ENCODE data around the gene MST1R. TPM values are rescaled to one million over a fixed set of nuclear protein-coding genes. Genes with fewer than 3 reads are reported as not detected.

Gene MST1R
- polyA plus RNA-seq, 2 of the 4 experiments (the other 2 are of a cell fraction), result 5.9 to 7.5 TPM

GRCh38 chr3:49844464-49845183 lies 59.0 kb downstream of the MST1R start:
- TF ChIP-seq SMC3 (IDR thresholded peaks at IDR 0.05) (no peak), REST (IDR thresholded peaks at IDR 0.05) (no peak), BHLHE40 (IDR thresholded peaks at IDR 0.05; ENCODE audit: low read depth, low read length) (no peak), HMGXB4 (CRISPR knock-in tag; IDR thresholded peaks at IDR 0.05; ENCODE audit: borderline replicate concordance) (no peak), KDM5A (IDR thresholded peaks at IDR 0.05) (no peak), MAX (IDR thresholded peaks at IDR 0.05) (no peak), EHF (CRISPR knock-in tag; IDR thresholded peaks at IDR 0.05) (no peak), USF2 (IDR thresholded peaks at IDR 0.05) (no peak), SREBF2 (IDR thresholded peaks at IDR 0.05) (no peak), TP53 (CRISPR knock-in tag; IDR thresholded peaks at IDR 0.05) (no peak), HOXB5 (CRISPR knock-in tag; IDR thresholded peaks at IDR 0.05) (no peak), JUNB (IDR thresholded peaks at IDR 0.05) (no peak), EP300 (IDR thresholded peaks at IDR 0.05) (no peak), FOSB (CRISPR knock-in tag; IDR thresholded peaks at IDR 0.05) (no peak), ZC3H11A (IDR thresholded peaks at IDR 0.05) (no peak), POLR2AphosphoS2 (conservative IDR thresholded peaks at IDR 0.05; ENCODE audit: low read length) (no peak), JUN (IDR thresholded peaks at IDR 0.05) (no peak), ZSCAN20 (CRISPR knock-in tag; IDR thresholded peaks at IDR 0.05) (no peak), KDM1A (IDR thresholded peaks at IDR 0.05; ENCODE audit: low read depth) (no peak)
- 65% methylated on average over 5 of the region's 5 CpGs for WGBS (ENCODE audit: missing lambda C conversion rate)
- ChIA-PET CTCF (interaction anchor here (0.6 to 2.8 kb wide), 5 partner anchors 18 to 305 kb away, joined by 3 to 11 read pairs (median 5); partner anchors contain the start of gene INKA1), POLR2A (no interaction called here)
- H3K4me2 ChIP-seq, result no peak overlapping the region
- FAIRE-seq (no peak), ATAC-seq (no peak), DNase-seq (ENCODE audit: low read depth in 1 of 2, low spot score in 1 of 2) (no peak)
- H3K27ac ChIP-seq, result no peak overlapping the region
- H3K9me3 ChIP-seq, result no peaks in the 10 kb centered on the region
- H3K4me1 ChIP-seq, result no peaks in the 10 kb centered on the region
- H3K4me3 ChIP-seq, result no peak overlapping the region

- no peaks in the 10 kb centered on the region for H3K4me1 ChIP-seq
- CTCF ChIA-PET, result interaction anchor here (1.0 to 6.6 kb wide), 4 partner anchors 40 to 303 kb away, joined by 4 to 119 read pairs (median 20); partner anchors contain the start of genes CDHR4 and INKA1
- ATAC-seq (no peak), FAIRE-seq (no peak), DNase-seq (ENCODE audit: low read depth in 1 of 2, low spot score in 1 of 2) (no peak)
- WGBS (ENCODE audit: missing lambda C conversion rate), result 88% methylated on average over 1 of the region's 3 CpGs
- H3K4me3 ChIP-seq, result no peak overlapping the region
- no peaks in the 10 kb centered on the region for H3K9me3 ChIP-seq
- H3K4me2 ChIP-seq, result no peak overlapping the region
- POLR2A ChIA-PET, result no interaction called here
- H3K27ac ChIP-seq, result no peak overlapping the region
- TF ChIP-seq TP53 (CRISPR knock-in tag; IDR thresholded peaks at IDR 0.05) (no peak), NR3C1 (IDR thresholded peaks at IDR 0.05) (no peak), HEYL (CRISPR knock-in tag; IDR thresholded peaks at IDR 0.05) (no peak), HOXB5 (CRISPR knock-in tag; IDR thresholded peaks at IDR 0.05) (no peak), NFE2L2 (conservative IDR thresholded peaks at IDR 0.05; ENCODE audit: low read length) (no peak), KDM1A (IDR thresholded peaks at IDR 0.05; ENCODE audit: low read depth) (no peak), HMGXB4 (CRISPR knock-in tag; IDR thresholded peaks at IDR 0.05; ENCODE audit: borderline replicate concordance) (no peak), ZFP36 (IDR thresholded peaks at IDR 0.05; ENCODE audit: borderline replicate concordance, partially characterized antibody) (no peak), RARB (CRISPR knock-in tag; IDR thresholded peaks at IDR 0.05) (no peak), HOXB13 (CRISPR knock-in tag; IDR thresholded peaks at IDR 0.05; ENCODE audit: low read depth) (no peak), ATOH8 (CRISPR knock-in tag; IDR thresholded peaks at IDR 0.05; ENCODE audit: low read depth) (no peak), FOSL2 (IDR thresholded peaks at IDR 0.05) (no peak), FOSL2 (CRISPR knock-in tag; IDR thresholded peaks at IDR 0.05) (no peak), CBX8 (IDR thresholded peaks at IDR 0.05) (no peak)
Observed at GRCh38 chr3:49842843-49843517, 60.7 kb downstream of the MST1R start.
